Superior temporal gyrus (tissue), 1 donor: ENCODE results near the gene NDUFAF3.

Experiments used
- DNase-seq: peaks from one replicate; pipeline ENCODE4 v3.0.0-alpha.2; 2016; ENCODE audit errors: extremely low spot score

The NDUFAF3 gene

GRCh38 chr3:49017971-49018706 lies 3.8 kb upstream of the NDUFAF3 start, which contains the start of gene DALRD3:
TSS of gene DALRD3 (minus strand) at chr3:49018580. CDS start at chr3:49018564, 16 bp downstream.
- DNase-seq: peak; percentile 82

GRCh38 chr3:49018707-49019006 lies 3.3 kb upstream of the NDUFAF3 start:
- DNase-seq: no peak

- no peak for DNase-seq
These were observed 2.0 kb upstream of the NDUFAF3 start for GRCh38 chr3:49019941-49020329.

- no peak for DNase-seq
These were observed 1.4 kb upstream of the NDUFAF3 start for GRCh38 chr3:49020330-49021212.

GRCh38 chr3:49021213-49021812 lies 608 bp upstream of the NDUFAF3 start:
- DNase-seq: peak; percentile 98

GRCh38 chr3:49022688-49023171 lies 809 bp downstream of the NDUFAF3 start:
- no peak for DNase-seq

GRCh38 chr3:49023775-49024174 lies 1.9 kb downstream of the NDUFAF3 start:
- no peak for DNase-seq

- DNase-seq: no peak
These were observed 2.5 kb downstream of the NDUFAF3 start for GRCh38 chr3:49024449-49024848.

- DNase-seq: no peak
These were observed 3.3 kb downstream of the NDUFAF3 start for GRCh38 chr3:49025005-49025792.

- no peak for DNase-seq
These were observed 4.0 kb downstream of the NDUFAF3 start for GRCh38 chr3:49025793-49026520.

- no peak for DNase-seq
These were observed 4.6 kb downstream of the NDUFAF3 start for GRCh38 chr3:49026536-49026935.

GRCh38 chr3:49027634-49028033 lies 5.7 kb downstream of the NDUFAF3 start:
- DNase-seq: no peak

- DNase-seq: no peak
These were observed 6.4 kb downstream of the NDUFAF3 start for GRCh38 chr3:49028298-49028672.

- DNase-seq: peak; percentile 98
These were observed 7.0 kb downstream of the NDUFAF3 start, which contains the start of gene IMPDH2 for GRCh38 chr3:49028673-49029562. TSS of gene IMPDH2 (minus strand) at chr3:49029398. CDS start at chr3:49029350, 48 bp downstream.

GRCh38 chr3:49029563-49029884 lies 7.6 kb downstream of the NDUFAF3 start:
- DNase-seq: no peak

- DNase-seq: no peak
These were observed 8.4 kb downstream of the NDUFAF3 start for GRCh38 chr3:49030321-49030720.

GRCh38 chr3:49032646-49033304 lies 10.9 kb downstream of the NDUFAF3 start:
- no peak for DNase-seq

GRCh38 chr3:49034650-49035049 lies 12.7 kb downstream of the NDUFAF3 start:
- no peak for DNase-seq

- no peak for DNase-seq
These were observed 13.4 kb downstream of the NDUFAF3 start for GRCh38 chr3:49035281-49035680.
